C4-2B (cell line): ENCODE data around the gene BORCS6.
A peak's percentile ranks its signal among the peaks of the same experiment; 100 is the strongest.

ENCODE experiments used
- H3K27ac ChIP-seq: fragments of 450-650 bp; 2 replicates; pipeline ENCODE4 v1.5.1; 2017
- CTCF ChIP-seq: fragments of 450-650 bp; conservative IDR thresholded peaks from 2 replicates; pipeline ENCODE4 v1.5.1; 2017; ENCODE audit warnings: mild to moderate bottlenecking
- ZFX ChIP-seq: fragments of 450-650 bp; IDR thresholded peaks from 2 replicates; pipeline ENCODE4 v1.6.1; 2017

Gene BORCS6

GRCh38 chr17:8162233-8162996, 27.6 kb downstream of the BORCS6 start, which contains the start of gene VAMP2:
Gene VAMP2, minus strand, starts transcription at chr17:8162948. Its CDS starts 69 bp downstream, at chr17:8162879.
- peak; percentile 74; the same call in 1 of the 2 replicates for TF ChIP-seq ZFX
- TF ChIP-seq CTCF, result no peak
- peak within 1 kb of the TSS; percentile 99 for H3K27ac ChIP-seq

DNA sequence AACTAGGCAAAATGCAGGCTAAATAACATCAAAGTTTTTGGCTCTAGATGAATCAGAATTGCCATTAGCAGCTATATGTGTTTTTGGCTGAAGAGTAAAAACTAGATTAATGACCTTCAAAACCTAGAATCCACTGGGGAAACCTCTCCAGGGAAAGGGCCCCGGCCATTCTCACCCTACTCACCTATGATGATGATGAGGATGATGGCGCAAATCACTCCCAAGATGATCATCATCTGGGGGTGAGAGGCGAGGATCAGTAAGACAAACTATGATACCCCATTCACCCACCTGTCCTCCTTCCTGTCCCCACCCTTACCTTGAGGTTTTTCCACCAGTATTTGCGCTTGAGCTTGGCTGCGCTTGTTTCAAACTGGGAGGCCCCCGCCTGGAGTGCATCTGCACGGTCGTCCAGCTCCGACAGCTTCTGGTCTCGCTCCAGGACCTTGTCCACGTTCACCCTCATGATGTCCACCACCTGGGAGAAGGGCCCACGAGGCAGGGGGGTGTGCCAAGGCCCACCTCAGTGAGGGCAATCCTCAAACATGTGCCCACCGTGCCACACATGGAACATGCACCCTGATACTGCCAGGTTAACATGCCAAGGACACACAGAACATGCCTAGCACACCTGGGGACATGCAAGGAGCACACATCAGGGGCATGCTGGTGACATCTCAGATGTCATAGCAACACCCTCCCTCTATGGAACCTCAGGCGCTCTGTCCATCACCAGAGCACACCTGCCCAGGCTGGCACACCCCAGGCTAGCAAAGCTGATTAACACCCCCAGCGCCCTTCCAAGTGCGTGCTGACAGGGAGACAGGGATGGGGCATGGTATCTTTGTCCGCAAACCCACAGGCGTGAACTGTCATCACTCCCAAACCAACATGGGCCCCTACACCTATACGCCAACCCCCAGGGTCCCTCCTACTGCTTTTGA, 28.4 kb downstream of the BORCS6 start:
- TF ChIP-seq ZFX (no peak), CTCF (no peak)

GRCh38 chr17:8160741-8161221, 29.2 kb downstream of the BORCS6 start:
- TF ChIP-seq CTCF (no peak), ZFX (no peak)
- no peak overlapping the region for H3K27ac ChIP-seq

More for the DNA sequence above, 28.4 kb downstream of the BORCS6 start:
- peak overlapping the region; percentile 99 for H3K27ac ChIP-seq

- H3K27ac ChIP-seq, result no peak overlapping the region
- TF ChIP-seq CTCF (no peak), ZFX (no peak)
Observed at GRCh38 chr17:8160224-8160577, 29.8 kb downstream of the BORCS6 start.

DNA sequence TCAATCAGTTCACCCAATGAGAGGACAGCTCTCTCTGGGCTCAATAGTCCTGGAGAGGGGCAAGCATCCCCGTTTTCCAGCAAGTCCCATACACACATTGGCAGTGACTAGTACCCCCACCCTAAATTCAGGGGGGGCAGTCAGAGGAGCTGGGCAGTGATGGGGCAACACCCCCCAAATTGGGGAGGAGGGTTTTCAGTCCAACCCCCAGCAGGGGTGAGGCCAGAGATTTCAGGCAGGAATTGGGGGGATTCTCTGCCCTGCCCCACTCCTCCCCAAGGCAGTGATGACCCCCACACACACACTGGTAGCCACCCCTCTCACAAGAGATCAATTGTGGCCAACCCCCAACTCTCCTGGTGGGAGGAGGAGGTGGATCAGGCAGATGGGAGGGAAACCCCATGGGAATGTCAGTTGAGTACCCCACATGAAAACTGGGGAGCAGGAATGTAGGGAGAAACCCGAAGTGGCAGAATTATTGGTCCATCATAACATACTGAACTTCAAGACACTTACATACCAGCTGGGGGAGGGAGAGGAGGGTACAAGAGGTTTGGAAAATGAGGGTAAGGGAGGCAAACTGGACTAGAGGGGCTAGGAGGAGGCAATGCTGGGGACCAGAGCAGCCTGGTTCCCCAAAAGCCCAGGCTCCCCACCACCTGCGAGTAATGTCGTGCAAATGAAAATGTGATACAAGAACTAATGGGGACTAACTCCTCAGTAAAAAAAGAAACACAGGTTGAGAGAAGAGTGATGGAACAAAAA, 30.3 kb downstream of the BORCS6 start:
- TF ChIP-seq CTCF, result no peak
- TF ChIP-seq ZFX, result no peak
- H3K27ac ChIP-seq, result 0 out of 2 replicates have a peak overlapping the region, but pooled peaks have one; percentile 1

DNA sequence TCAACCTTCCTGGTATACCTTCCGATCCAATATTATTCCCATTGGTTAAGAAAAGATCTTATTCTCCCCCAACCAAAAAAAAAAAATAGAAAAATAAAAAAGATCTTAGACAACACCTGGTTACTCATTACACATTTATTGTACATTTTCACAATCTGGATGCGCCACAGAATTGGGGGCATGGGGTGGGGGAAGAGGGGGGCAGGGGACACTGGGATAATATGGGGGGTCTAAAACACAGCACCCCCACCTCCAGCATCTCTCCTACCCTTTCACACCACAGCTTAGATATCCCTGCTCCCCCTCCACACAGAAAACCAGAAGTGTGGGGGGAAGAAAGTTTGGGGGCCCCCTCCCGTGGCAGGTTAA, 31.0 kb downstream of the BORCS6 start:
- no peak overlapping the region; the same call in 1 of the 2 replicates for H3K27ac ChIP-seq
- TF ChIP-seq ZFX (no peak), CTCF (no peak; the same call in 1 of the 2 replicates)
